GM18517 (cell line): ENCODE data around the gene HIRA.

Source experiments
- ATAC-seq: cut with Tn5 transposase; IDR thresholded peaks from one replicate; pipeline ENCODE4 v1.9.1; 2021; ENCODE audit warnings: mild to moderate bottlenecking, moderate library complexity; ENCODE audit not compliant: unreplicated experiment

The HIRA gene, protein sequence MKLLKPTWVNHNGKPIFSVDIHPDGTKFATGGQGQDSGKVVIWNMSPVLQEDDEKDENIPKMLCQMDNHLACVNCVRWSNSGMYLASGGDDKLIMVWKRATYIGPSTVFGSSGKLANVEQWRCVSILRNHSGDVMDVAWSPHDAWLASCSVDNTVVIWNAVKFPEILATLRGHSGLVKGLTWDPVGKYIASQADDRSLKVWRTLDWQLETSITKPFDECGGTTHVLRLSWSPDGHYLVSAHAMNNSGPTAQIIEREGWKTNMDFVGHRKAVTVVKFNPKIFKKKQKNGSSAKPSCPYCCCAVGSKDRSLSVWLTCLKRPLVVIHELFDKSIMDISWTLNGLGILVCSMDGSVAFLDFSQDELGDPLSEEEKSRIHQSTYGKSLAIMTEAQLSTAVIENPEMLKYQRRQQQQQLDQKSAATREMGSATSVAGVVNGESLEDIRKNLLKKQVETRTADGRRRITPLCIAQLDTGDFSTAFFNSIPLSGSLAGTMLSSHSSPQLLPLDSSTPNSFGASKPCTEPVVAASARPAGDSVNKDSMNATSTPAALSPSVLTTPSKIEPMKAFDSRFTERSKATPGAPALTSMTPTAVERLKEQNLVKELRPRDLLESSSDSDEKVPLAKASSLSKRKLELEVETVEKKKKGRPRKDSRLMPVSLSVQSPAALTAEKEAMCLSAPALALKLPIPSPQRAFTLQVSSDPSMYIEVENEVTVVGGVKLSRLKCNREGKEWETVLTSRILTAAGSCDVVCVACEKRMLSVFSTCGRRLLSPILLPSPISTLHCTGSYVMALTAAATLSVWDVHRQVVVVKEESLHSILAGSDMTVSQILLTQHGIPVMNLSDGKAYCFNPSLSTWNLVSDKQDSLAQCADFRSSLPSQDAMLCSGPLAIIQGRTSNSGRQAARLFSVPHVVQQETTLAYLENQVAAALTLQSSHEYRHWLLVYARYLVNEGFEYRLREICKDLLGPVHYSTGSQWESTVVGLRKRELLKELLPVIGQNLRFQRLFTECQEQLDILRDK

DNA sequence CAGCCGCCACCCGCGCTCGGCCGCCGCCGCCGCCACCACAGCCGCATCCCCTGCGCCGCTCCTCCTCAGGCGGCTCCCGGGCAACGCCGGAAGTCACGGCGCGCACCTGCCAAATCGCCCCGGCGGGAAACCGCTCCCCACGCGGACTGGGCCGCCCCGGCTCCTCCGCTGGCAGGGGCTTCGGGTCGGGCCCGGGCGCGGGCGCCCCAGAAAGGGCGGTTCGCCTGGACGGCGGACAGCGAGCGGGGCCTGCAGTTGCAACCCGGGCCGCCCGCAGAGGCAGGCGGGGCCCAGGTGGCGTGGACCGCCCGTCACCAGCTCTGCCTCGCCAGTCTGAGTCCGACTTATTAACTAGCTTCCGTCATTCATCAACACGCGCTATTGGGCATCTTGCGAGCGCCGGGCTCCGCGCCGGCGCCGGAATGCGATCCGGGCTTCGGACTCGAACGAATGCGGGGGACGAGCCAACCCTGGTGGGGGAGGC, at the start of gene HIRA:
TSS of gene HIRA (minus strand) at position 85 of the 484 bp plus-strand sequence. CDS start 257 bp downstream, outside the sequence.
- ATAC-seq, result peak; percentile 48

DNA sequence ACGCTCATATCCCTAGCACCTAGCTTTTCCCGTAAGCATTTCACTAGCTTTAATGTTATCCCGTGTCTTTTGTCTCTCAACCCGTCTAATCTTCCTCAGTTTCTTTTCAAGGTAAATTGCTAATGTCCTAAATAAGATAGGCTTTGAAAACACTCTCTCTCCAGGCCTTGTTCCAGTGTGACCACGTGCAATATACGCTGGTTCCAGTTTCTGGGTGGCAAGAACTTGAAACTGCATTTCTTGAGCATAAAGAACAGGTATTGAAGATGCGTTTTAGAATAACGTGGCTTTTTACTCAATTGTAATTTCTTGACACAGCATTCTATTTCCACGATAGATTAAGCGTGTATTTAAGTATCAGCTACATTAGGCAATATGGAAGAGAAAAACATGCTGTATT, 49.3 kb upstream of the HIRA start:
- ATAC-seq, result no peak

DNA sequence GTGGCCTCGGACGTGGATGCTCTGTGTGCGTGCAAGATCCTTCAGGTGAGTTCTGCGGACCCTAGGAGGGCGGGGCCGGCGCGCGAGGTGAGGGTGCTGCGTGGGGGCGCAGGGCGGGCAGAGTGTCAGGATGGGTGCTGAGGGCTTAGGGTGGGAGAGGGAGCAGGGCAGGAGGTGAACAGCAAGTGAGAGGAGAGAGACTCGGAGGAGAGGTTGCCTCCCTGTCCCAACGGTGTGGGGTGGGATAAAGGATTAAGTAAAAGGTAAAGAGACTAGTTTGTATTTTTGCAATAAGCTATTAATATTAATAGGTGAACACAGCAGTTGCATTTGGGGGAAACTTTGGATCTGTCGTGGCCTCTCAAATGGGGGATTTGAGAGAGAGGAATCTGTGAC, 48.6 kb upstream of the HIRA start:
- peak; percentile 2 for ATAC-seq

DNA sequence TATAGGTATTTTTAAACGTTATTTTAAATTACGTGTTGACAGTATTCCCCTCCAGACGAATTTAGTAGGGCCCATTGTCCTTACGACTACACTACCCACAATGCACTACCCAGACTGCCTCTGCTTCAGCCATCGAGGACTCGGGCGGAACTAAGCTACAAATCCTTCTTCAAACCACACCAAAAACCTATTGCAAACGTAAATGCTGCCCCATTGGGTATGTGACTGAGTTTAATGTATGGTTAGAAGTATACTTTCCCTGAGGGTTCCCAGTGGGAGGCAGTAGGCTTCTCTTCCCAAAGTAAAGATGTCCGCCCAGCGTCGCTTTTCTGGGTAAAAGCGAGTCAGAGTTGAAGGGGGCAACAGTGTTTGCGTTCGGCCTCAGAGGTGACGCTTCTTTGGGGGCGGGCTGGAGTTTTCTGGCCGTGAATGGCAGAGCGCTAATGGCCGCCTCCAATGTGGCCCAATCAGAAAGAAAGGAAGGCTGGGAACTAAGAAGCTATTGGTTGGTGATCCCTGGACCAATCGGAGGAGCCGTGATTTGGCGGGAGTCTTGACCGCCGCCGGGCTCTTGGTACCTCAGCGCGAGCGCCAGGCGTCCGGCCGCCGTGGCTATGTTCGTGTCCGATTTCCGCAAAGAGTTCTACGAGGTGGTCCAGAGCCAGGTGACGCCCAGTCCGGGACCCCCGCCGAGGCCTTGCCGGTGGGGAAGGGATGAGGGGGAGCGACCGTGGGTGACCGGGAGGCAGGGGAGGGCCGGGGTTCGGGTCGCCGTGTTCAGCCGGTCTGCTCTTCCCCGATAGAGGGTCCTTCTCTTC, 48.0 kb upstream of the HIRA start, which contains the start of gene CDC45:
TSS of gene CDC45 (plus strand) at position 566 of the 818 bp plus-strand sequence. CDS start at position 615, 49 bp downstream.
- ATAC-seq, result peak; percentile 81

DNA sequence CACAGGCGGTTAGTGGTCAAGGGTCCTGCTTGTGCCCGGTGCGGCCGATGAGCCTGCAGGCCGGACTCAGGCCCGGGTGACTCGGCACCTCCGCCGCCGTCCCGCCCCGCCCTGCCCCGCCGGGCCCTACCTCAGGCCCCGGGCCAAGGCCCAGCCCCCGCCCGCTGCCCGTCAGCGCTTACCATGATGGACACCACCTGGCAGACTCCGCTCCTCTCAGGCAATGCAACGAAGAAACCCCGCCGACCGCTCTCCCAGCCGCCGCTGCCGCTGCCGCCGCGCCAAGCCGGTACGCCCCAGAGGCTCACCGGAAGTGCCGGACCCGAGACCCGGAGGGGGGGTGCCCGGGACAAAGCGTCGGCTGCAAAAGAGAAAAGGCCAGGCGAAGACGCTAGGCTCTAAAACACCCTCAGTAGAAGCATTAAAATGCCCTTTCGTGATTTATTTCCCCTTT, 47.4 kb upstream of the HIRA start, which contains the start of gene UFD1:
TSS of gene UFD1 (minus strand) at position 293 of the 454 bp plus-strand sequence. CDS start at position 185, 108 bp downstream.
- peak; percentile 41 for ATAC-seq

DNA sequence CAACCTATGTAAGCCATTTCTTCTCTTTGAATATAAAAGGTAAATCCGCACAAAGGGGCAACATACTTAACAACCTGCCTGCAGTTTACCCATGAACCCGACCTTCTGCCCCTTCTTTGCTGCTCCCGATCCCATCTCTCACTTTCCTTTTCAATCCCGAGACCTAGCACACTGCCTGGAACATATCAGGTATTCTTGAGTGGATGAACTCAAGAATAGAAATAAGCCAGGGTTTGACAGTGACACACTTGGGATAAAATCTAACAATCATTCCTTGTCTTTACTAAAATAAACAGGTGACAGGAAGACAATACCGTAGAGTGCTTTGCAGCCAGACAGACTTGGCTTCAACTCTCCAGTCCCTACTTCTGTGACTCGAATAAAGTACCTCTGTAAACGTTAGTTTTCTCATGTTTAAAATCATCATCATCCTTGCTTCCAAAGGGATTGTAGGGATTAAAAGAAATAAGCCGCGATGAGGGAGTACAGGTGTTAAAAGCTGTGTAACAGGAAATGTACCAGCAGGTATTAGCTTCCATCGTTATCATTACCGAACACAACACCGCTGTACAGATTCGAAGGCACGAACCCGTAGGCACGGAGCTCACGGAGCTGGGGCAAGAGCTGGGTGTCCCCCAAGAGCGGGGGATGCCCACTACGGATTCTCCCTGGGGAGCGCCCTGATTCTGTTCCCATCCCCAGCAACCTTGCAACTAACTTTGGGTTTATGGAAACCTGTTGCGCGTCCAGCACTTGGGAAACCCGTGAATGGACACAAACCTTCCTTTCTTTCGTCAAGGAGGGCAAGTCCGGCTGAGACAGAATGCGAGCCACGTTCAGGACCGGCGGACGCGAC, 46.7 kb upstream of the HIRA start:
- ATAC-seq, result no peak

DNA sequence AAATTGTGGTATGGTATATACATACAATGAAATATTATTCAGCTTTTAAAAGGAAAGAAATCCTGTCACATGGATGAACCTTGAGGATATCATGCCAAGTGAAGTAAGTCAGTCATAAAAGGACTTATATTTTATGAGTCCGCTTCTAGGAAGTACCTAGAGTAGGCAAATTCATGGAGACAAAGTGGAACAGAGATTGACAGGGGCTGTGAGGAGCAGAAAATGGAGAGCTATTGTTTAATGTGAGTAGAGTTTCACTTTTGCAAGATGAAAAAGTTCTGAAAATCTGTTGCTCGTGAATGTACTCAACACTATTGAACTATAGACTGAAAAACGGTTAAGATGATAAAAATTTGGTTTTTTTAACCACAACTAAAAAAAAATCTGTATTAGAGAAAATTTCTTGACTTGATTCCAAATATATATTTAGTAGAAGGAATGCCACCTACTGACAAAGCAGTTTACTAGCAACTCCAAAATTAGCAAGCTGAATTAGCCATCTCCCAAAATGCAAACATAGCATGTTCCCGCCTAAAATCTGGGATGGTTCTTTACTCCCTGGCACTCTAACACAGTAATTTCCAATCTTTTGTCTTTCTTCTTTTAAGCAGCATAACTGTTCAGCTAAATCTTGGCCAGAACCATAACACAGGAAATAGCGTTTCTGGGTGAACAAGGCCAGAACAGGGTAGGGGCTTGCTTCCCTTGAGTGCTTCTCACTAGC, 46.0 kb upstream of the HIRA start:
- no peak for ATAC-seq

DNA sequence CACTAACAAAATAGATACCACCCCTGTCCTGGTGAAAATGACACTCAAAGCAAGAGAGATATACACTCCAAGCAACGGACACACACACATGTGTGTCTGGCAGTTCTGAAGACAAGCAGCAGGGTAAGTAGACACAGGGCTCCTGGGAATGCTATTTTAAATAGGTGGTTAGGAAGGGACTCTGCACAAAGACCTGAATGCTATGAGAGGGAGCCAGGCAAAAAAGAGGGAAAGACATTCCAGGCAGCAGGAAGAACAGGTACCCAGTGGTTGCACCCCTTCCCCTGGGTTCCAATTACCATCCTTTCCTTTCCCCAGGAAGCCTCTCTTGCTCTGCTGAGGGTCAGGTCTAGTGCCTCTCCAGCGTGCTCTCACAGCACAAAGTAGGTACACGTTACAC, 44.5 kb upstream of the HIRA start:
- ATAC-seq, result no peak

DNA sequence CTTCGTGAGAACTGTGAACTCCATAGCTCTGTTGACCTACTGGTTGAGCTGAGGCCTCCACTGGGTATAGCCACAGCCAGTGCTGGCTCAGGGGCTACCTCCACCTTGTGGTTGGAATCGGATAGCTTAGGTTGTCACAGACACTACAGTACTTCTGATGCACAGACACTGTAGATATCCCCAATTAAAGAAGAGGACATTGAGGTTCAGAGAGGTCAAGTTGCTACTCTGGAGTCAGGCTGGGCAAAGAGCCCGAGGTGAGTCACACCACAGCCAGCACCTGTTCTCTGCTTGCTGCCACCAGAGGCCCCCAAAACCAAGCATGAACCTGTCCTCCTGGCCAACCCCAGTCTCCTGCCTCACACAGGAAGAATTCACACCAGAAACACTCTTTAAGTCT, 42.0 kb upstream of the HIRA start:
- ATAC-seq, result no peak

DNA sequence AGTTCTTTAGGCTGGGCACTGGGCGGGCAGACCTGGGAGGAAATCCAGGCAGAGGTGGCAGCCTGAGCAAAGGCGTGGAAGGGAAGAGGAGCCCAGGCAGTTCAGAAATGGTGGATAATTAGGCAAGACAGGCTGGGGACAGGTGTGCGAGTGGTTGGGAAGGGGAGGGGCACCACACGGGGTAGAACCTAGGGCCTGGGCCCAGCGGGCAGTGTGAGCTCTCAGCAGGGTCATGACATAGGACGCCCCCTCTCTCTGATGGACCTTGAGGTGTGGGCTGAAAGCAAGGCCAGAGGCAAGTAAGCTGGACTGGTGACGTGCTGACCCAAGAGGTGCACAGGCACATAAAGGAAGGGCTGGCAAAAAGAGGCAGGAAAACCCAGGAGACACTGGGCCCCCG, 40.7 kb upstream of the HIRA start:
- no peak for ATAC-seq

DNA sequence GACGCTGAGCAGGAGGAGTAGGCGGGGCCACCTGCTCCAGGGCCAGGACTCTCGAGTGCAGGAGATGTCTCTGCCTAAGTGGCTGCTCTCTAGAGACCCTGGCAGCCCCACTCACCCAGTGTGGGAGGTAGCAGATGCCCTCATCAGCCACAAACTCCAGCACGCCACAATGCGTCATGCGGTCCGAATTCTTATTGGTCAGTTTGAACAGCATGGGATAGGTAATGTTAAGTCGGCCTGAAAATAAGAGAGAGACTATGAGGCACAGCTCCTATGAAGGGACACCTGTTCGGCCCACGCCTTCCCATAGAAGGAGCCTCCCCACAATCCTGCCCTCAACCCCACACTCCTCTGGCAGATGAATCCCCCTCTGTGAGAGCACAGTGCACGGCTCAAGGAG, 40.0 kb upstream of the HIRA start:
- no peak for ATAC-seq

DNA sequence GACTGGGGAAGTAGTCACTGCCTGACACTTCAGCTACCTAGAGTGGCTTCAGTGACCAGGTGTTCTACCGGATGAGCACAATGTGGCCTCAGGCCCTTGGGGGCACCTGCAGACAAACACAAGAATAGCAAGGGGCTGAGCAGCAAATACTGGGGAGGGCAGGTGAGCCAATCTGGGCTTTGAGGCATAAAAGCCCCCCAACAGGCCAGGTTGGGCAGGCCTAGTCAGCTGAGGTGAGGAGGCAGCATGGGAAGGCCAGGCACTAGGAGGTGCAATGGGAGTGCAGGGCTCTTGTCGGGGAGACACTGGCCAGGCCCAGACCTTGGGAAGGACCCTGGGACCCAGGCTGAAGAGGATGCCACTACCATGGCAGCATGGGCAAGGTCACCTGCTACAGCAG, 38.5 kb upstream of the HIRA start:
- no peak for ATAC-seq

DNA sequence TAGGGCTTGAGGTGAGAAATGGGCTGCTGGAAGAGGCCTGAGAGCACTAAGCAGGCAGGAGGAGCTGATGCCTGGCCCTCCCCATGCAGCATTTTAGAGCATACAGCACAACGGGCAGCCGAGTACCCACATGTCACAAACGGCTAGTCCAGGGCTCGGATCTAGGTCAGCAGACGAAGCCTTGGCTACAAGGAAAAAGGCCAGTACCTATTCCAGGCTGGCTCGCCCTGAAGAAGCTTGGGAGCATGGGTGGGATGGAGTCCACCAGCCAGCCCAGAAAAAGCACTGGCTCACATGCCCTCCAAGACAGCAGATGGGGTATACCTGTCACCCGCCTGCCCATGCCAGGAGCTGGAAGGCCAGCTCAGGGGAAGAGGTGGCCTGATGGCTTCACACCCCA, 37.9 kb upstream of the HIRA start:
- no peak for ATAC-seq

DNA sequence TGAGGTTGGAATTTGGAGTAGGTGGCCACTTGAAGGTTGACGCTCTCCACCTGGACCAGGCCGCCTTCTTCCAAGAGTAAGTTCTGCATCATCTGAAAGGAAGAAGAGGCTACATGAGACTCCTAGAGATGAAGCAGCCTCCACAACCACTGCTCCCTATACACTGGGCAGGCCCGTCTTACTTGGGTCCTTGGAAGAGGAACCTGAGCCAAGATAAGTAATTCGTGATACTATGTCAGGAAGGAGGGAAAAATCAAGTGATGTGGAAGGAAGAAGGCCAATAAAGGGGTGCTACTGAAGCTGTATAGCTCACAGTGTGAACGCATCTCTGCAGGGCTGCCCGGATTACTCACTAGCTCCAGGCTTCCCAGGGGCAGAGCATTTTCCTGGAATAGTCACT, 36.4 kb upstream of the HIRA start:
- no peak for ATAC-seq

DNA sequence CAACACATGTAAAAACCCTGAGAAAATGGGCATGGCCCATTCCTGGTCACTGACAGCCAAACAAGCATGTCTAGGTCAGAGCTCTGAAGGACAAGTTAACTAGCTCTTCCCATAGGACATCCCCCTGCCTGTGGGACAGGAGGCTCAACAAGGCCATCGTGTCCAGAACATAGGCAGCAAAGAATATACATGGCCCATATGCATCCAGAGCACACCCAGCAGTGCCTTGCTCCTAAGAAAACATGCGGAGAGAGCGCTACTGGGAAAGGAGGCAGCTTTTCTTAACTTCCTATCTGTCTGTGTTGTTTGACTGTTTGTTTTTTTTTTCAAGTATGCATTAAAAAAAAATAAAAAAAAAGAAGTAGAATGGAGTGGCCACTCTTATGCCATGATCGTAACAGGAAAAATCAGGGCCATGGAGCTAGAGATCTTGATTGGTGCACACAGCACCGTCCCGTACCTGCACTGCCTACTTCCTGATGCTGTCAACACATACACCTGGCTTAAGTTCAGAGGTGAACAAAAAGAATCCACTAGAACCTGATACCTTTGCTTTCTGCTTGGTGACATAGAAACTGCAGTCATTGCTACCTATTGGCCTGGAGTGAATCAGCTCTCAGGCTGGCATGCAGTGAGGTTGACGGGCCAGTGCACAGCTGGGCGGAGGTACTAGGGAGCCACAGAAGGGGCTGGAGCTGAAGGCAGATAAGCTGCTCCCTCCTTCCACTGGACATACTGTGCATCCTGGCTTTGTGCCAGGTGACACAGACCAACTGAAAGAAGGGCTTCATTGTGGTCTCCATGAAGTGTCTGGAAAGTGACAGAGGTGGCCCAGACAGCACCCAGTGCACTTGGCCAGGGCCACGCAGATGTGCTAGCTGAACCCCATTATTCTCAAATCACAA, 35.6 kb upstream of the HIRA start:
- ATAC-seq, result no peak

DNA sequence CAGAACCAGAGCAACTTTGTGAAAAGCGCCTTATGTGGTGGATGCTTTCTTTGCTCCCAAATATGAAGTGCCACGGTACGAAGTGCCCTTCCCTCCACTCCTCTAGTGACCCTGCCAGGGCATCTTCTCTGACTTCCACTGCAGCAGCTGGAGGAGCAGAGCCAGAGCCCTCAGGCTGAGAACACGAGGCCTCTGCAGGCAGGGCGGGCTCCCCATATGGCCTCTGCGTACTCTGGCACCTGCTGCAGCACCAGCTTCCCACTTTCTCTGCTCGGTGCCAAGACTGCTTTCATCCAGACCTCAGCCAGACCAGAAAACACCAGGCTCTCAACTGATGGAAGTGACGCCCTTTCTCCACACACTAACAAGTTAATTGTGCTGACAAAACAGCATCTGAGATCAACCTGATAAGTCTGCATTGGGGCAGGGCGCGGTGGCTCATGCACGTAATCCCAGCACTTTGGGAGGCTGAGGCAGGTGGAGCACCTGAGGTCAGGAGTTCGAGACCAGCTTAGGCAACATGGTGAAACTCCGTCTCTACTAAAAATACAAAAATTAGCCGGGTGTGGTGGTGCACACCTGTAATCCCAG, 34.7 kb upstream of the HIRA start:
- ATAC-seq, result no peak

DNA sequence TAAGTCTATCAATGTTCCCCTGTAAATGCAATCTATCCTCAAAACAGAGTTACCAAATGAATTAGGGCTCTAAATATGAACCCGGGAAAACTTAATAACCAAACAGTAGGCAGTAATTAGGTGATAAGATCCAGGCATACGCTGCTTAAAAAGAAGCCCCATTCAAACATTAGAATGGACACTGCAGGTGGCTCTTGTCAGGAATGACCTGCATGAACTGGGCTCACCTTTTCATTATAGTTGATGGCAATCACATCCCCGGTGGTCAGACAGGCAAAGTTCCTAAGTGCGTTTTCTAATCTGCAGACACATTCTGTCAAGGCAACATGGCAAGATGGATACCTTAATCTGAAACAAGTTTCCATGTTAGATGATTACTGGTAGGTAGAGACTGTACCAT, 33.4 kb upstream of the HIRA start:
- no peak for ATAC-seq
